NCI-H1417 (cell line): Measurements from ENCODE around the gene PEAK3.

Experiments used
- DNase-seq, 3 experiments: peaks; one replicate each; lab custom pipeline; 2025; lab: John Stamatoyannopoulos, UW

Gene PEAK3

GRCh38 chr19:2225415-2226050 is 56.4 kb downstream of the PEAK3 start:
- no peak for DNase-seq

- DNase-seq = no peak
Measured at GRCh38 chr19:2224754-2225349, 57.1 kb downstream of the PEAK3 start.
